HG03571 (cell line): ENCODE measurements around the gene KCNK3.
"Not testable (repeated sequence)": the region's sequence is repeated elsewhere in the genome, so short reads cannot be mapped to it uniquely, and the experiment has no call there.

Experiments used
- ATAC-seq: cut with Tn5 transposase; IDR thresholded peaks from one replicate; pipeline ENCODE4 v1.9.1; 2021; ENCODE audit not compliant: unreplicated experiment

KCNK3 gene

GRCh38 chr2:26752656-26753055, 60.1 kb downstream of the KCNK3 start:
- ATAC-seq, result no peak

GRCh38 chr2:26754539-26754938, 62.0 kb downstream of the KCNK3 start:
- ATAC-seq, result no peak

DNA sequence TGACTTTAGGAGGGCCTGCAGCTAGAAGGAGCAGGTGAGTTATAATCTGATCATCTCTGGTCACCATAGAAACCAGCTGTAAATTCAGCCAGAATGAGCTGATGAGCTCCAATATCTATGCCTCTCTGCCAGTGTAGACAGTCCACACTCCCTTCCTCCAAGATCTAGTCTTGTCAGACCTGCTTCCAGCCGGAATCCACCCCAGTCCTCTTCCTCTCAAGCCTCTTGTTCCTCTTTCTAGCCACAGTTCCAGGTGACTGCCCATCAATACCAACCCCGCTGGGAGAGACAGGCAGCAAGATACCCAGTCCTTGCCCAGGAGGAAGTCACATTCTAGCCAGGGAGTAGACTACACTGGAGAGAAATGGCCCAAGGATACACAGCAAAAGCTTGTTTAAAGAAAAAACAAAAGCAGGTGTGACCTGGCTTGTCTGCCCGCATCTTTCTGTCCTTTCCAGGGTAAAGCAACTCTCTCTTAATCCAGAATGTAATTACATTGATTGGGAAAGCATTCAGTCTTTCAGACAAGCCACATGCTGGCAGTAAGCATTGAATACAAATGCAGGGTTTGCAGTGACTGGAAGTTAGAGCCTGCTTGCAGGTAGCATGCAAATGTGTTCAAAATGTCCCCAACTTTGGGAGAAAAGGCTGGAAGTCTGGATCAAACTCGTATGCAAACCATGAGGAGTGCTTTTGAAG, 62.6 kb downstream of the KCNK3 start:
- no peak for ATAC-seq

DNA sequence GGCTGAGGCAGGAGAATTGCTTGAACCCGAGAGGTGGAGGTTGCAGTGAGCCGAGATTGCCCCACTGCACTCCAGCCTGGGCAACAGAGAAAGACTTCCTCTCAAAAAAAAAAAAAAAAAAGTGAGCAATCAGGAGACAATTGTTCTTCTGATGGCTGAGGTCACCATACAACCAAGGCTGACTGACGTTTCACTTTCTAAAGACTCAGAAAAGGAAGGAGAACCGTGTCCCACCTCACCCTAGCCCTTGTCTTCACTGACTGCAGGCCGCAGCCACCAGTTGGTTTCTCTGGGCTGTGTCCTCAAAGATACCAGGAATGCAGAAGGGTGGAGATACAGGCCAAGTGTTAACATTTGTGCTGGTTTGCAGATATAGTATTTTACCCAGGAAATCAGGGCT, 63.8 kb downstream of the KCNK3 start:
- no peak for ATAC-seq

DNA sequence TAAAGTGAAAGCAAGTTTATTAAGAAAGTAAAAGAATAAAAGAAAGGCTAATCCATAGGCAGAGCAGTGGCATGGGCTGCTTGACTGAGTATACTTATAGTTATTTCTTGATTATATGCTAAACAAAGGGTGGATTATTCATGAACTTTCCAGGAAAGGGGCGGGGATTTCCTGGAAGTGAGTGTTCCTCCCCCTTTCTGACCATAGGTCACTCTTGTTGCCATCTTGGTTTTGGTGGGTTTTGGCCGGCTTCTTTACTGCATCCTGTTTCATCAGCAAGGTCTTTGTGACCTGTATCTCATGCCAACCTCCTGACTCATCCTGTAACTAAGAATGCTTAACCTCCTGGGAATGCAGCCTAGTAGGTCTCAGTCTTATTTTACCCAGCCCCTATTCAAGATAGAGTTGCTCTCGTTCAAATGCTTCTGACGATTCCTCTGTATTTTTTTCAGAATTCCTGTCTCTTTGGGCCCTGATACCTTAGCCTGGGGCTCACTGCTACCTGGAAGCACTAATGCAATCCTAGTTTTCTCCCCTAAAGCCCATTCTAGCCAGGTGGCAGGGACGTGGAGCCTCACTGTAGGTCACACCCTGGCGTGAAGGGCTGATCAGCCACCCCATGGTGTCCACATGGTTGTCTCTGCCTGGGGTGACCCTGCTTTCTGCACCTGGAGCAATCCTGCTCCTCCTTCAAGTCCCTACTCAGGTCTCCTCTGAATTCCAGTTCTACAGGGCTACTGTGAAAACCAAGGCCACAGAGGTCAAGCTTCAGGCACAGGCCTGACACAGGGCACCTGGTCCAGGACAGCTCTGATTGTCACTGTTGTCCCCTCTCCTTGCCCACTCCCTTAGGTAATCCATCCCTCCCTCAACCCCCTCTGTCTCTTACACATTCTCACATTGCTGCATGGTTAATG, 65.6 kb downstream of the KCNK3 start:
- no peak for ATAC-seq

GRCh38 chr2:26758790-26759321, 66.3 kb downstream of the KCNK3 start:
- ATAC-seq, result no peak

GRCh38 chr2:26759845-26760244, 67.3 kb downstream of the KCNK3 start:
- no peak for ATAC-seq

- not testable (repeated sequence) for ATAC-seq
These were observed 68.5 kb downstream of the KCNK3 start for GRCh38 chr2:26760991-26761390.

DNA sequence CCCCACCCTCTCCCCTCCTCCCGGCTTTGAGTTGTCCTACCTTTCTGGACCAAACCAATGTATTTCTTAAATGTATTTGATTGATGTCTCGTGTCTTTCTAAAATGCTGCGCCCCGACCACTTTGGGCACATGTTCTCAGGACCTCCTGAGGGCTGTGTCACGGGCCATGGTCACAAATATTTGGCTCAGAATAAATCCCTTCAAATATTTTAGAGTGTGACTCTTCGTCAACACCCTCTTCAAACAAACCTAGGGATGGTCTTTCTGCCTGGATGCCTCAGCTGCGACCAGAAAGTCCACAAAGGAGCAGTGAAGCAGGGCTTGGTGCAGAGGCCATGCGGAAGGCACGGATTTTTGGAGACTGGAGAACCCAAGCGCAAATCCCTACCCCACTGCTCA, 70.5 kb downstream of the KCNK3 start:
- ATAC-seq, result no peak

DNA sequence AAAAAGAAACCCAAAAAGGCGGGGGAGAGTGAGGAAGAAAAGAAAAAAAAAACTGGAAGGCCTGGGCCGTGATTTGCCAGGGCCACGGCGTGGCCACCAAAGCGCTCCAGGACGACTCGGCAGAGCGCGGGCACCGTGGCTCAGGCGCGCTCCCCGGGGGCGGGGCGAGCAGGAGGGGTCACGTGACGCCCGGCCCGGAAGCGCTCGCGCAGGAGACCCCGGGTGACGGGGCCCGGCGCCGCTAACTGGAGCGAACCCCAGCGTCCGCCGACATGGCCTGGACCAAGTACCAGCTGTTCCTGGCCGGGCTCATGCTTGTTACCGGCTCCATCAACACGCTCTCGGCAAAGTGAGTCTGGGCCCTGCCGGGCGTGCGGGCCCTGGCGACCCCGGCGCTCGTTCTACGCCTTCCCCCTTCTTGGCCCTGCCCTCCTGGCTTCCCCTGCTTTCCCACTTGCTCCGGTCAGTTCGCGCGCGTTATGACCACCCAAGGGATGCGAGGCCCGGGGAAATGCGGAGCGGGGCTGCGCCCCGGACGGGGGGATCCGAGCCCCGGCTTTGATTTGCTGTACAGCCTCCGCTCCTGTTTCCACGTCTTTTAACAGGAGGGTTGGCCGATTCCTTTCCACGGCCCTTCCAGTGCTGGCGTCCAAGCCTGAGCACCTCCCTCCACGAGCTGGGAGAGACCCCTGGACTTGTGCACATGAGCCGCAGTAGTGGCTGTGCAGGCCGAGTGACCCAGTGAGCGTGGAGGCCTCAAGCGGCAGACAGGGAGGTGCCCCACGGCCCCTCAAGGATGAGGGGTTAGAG, 71.8 kb downstream of the KCNK3 start, which contains the start of gene SLC35F6:
Gene SLC35F6 (plus strand): TSS at position 207 of the 810 bp plus-strand sequence. CDS start 66 bp downstream, at position 273.
- ATAC-seq, result peak; percentile 65

DNA sequence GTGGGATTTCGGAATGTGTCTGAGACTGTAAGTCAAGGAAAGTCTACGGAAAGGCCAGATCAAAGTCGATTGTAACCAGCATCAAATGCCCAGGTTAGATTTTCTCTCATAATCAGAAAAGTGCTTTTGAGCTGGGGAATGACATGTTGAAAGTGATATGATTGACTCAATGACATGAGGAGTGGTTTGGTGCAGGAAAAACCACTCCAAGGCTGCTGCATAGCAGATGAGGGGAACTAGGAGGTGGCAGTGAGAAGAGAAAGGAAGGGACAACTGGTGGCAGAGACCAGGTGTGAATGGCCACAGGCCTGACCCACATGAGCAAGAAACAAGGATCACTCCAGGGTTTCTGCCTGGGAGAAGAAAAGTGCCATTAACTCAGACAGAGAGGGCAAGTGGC, 72.4 kb downstream of the KCNK3 start:
- no peak for ATAC-seq

DNA sequence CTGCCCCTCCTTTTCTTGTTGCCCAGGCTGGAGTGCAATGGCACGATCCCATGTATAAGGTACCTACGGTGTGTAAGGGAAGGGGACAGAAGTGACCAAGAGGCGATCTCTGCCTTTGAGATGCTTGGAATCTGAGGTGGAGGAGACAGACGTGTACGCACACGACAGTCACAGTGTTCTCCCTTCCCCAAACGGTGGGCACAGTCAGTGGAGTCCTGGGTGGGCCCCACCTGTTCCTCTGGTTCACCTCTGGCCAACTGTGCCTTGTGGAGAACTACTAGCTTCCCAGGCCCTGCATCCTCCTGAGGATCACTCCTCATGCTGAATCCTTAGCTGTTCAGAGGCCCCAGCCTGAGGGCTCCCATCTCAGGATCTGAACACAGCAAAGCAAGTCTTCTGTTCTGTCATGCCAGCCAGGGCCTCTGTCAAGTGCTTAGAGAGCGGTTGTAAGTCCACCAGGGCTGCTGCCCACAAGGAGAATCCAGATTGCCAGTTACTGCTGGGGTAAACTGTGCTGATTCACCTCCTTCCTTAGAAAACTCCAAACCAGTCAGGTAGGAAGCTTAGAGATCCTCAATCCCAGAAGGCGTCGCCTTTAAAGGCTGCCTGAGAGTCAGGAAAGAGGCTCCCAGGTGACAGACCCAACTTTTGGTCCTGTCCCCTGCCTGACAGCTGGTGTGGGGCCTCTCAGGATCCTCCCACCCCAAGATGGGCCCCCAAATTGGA, 73.1 kb downstream of the KCNK3 start:
- ATAC-seq, result no peak

GRCh38 chr2:26767129-26767528, 74.6 kb downstream of the KCNK3 start:
- ATAC-seq, result no peak

DNA sequence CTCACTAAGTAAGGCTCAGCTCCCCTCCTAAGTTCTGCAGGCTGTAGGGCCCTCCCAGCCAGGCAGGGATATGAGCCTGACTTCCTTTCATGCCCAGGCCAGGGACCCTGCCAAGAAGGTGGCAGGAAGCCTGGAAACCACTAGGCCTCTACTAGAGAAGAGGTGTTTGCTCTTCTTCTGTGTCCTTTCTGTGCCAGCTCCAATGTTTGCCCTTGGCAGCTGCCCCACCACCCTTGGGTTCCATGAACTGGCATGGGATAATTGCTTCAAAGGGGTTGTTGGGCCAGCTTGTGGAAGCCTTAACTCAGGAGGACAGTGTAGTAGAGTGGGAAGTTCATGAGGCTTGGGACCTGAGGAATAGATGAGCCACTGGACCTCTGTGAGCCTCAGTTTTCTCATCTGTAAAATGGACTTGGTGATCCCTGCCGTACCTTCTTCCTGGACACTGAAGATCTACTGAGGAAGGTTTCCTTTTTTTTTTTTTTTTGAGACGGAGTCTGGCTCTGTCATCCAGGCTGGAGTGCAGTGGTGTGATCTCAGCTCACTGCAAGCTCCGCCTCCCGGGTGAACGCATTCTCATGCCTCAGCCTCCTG, 75.5 kb downstream of the KCNK3 start:
- ATAC-seq, result no peak

DNA sequence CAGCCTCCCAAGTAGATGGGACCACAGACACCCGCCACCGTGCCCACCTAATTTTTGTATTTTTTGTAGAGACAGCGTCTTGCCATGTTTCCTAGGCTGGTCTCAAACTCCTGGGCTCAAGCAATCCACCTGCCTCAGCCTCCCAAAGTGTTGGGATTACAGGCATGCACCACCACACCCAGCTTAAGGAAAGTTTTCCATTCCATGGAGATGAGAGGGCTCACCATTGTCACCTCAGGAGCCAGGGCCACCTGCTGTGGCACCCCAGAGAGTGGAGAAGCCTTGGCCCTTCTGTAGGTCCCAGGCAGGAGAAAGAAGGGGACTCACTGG, 76.2 kb downstream of the KCNK3 start:
- no peak for ATAC-seq

- no peak for ATAC-seq
These were observed 76.7 kb downstream of the KCNK3 start for GRCh38 chr2:26769089-26769761.

GRCh38 chr2:26770986-26771586, 78.6 kb downstream of the KCNK3 start:
- ATAC-seq, result no peak

DNA sequence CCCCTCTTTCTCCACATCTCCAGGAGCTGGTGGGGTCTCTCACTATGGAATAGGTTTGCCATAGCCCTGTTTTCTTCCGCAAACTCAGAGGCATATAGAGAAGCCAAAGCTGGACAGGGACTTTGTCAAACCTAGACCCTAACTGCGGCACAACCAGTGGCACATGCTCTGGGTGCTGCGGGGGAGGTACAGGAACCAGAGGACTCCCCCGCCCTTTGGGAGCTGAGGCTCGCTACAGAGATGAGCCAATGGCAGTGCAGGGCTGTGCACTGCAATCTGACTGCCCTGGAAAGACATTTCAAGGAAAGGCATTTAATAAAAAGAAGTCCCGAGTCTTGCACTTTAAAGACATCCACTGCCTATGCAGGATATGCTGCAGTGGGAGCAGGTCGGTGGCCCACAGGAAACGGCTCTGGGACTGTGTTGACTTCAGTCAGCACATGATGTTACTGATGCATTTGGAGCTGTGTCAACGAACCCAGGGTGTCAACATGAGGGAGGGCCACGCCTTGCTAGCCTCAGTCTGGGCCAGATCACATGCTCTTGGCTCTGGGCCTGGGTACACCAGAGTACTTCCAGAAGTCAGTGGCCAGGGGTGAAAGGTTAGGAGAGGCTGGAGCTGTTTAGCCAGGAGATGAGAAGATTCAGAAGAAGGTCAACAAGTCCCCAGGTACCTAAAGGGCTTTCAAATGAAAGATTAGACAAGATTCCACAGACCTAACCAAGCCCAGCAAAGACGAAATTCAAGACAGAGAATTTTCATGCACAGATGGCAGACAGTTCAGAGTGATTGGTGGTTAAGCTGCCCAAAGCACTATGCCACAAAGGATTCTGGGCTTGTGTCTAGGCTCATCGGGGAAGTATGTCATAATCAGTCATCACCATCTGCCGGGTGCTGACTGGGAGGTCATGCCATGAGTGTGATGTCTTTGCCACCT, 79.8 kb downstream of the KCNK3 start:
- ATAC-seq, result no peak
